ENCODE measurements around the gene GOLGB1.

Gene GOLGB1

DNA sequence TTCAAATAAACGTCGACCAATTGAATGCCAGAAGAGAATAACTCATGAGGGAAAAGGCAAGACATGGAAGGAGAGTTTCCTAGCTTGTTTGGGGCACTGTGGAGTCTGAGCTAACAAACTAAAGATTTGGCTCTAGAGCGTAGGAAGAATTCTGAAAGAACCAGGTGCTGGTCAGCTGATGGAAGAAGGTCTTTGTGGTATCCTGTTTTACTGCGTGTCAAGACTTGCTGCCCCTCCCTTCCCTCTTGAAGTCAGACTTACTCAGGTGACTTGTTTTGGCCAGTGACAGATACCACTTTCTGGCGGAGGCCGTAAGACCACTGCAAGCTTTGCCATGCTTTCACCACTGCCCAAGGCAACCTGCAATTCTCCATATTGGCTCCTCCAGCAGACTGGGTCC is 88.2 kb downstream of the GOLGB1 start:
- no peaks in the 10 kb centered on the region for H3K9me2 ChIP-seq (replicated peaks; ENCODE audit: insufficient read depth, low read length)
- H3K79me2 ChIP-seq (ENCODE audit: low read length), result peaks cover 42% of the 10 kb centered on the region
- H3K4me1 ChIP-seq (ENCODE audit: low read length), result peaks cover 43% of the 10 kb centered on the region
- peak overlapping the region; percentile 74 for H3K4me3 ChIP-seq (ENCODE audit: low read length)
- H4K20me1 ChIP-seq (ENCODE audit: insufficient read depth, low read length), result no peaks in the 10 kb centered on the region
- no peaks in the 10 kb centered on the region for H3K9me3 ChIP-seq (replicated peaks; ENCODE audit: insufficient read depth, low read length)
- peak overlapping the region; percentile 83 for H3K4me2 ChIP-seq (ENCODE audit: low read depth, low read length)
- H3K27ac ChIP-seq (ENCODE audit: low read length), result peak overlapping the region; percentile 95
- H2AFZ ChIP-seq (ENCODE audit: low read length), result peak overlapping the region; percentile 55
- TF ChIP-seq EZH2 (optimal IDR thresholded peaks at IDR 0.05; ENCODE audit: low read depth, low read length) (no peak), EZH2phosphoT487 (IDR thresholded peaks at IDR 0.05; ENCODE audit: low read length) (no peak)
- TF ChIP-seq, protein P1, sequence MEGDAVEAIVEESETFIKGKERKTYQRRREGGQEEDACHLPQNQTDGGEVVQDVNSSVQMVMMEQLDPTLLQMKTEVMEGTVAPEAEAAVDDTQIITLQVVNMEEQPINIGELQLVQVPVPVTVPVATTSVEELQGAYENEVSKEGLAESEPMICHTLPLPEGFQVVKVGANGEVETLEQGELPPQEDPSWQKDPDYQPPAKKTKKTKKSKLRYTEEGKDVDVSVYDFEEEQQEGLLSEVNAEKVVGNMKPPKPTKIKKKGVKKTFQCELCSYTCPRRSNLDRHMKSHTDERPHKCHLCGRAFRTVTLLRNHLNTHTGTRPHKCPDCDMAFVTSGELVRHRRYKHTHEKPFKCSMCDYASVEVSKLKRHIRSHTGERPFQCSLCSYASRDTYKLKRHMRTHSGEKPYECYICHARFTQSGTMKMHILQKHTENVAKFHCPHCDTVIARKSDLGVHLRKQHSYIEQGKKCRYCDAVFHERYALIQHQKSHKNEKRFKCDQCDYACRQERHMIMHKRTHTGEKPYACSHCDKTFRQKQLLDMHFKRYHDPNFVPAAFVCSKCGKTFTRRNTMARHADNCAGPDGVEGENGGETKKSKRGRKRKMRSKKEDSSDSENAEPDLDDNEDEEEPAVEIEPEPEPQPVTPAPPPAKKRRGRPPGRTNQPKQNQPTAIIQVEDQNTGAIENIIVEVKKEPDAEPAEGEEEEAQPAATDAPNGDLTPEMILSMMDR (IDR thresholded peaks at IDR 0.05; ENCODE audit: low read length), result no peak
- H3K36me3 ChIP-seq (replicated peaks; ENCODE audit: insufficient read depth, low read length), result peaks cover 7% of the 10 kb centered on the region; the same call in 1 of the 2 replicates
- H3F3A ChIP-seq (ENCODE audit: insufficient read depth, low read length), result peaks cover 31% of the 10 kb centered on the region
- peak; percentile 94 for DNase-seq
- H3K9ac ChIP-seq (ENCODE audit: low read length), result peak overlapping the region; percentile 92
- H3K27me3 ChIP-seq (replicated peaks; ENCODE audit: insufficient read depth, low read length), result no peaks in the 10 kb centered on the region

DNA sequence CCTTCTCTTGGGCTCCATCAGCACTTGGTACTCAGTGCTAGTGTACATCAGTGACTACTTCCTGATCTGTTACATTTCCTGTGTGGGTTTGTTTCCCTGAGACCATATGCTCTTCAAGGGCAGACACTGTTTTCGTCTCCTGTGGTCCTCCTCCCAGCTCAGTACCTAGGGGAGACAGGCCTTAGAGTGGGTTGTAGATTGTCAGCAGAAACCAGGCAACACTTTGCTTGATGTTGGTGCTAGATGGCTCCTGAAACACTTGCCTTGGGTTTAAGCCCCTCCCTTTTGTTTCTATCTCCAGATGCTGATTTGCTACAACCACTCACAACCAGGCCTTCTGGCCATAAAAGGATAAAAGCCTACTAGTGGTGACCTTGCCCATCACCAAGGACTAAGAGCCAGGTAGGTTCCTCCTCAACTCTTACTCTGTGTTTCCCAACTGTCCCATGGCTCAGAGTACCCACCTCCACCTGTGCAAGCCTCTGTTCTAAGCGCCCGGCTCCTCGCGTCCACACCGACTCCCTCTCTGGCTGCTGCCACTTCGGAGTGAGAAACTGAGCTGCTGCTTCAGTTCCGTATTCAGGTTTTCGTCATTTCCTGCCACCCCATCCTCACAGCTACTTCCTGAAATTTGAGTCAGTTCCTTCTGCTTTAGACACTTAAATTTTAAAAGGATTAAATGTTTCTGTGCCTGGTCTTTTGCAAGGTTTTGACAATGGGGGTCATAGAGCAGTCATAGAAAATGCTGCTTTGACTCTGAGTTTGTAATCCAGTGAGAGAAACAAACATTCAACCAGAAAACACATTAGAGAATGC is 89.0 kb downstream of the GOLGB1 start, which contains the start of gene HCLS1:
TSS of gene HCLS1 (minus strand) at position 548 of the 816 bp plus-strand sequence. CDS start 2,556 bp downstream, outside the sequence.
- peaks cover 35% of the 10 kb centered on the region for H3F3A ChIP-seq (ENCODE audit: insufficient read depth, low read length)
- H3K27ac ChIP-seq (ENCODE audit: low read length), result peak within 1 kb of the TSS; percentile 95
- H3K79me2 ChIP-seq (ENCODE audit: low read length), result peaks cover 48% of the 10 kb centered on the region
- H3K9ac ChIP-seq (ENCODE audit: low read length), result peak within 1 kb of the TSS; percentile 92
- peak within 1 kb of the TSS; percentile 74 for H3K4me3 ChIP-seq (ENCODE audit: low read length)
- H4K20me1 ChIP-seq (ENCODE audit: insufficient read depth, low read length), result no peaks in the 10 kb centered on the region
- peak; percentile 88 for DNase-seq
- peaks cover 11% of the 10 kb centered on the region; the same call in 1 of the 2 replicates for H3K36me3 ChIP-seq (replicated peaks; ENCODE audit: insufficient read depth, low read length)
- TF ChIP-seq, protein P1 (IDR thresholded peaks at IDR 0.05; ENCODE audit: low read length), result 0 out of 2 replicates have a peak, but pooled peaks have one; percentile 5
- TF ChIP-seq EZH2 (optimal IDR thresholded peaks at IDR 0.05; ENCODE audit: low read depth, low read length), result no peak
- H3K9me2 ChIP-seq (replicated peaks; ENCODE audit: insufficient read depth, low read length), result no peaks in the 10 kb centered on the region
- H3K9me3 ChIP-seq (replicated peaks; ENCODE audit: insufficient read depth, low read length), result no peaks in the 10 kb centered on the region
- peak within 1 kb of the TSS; percentile 83 for H3K4me2 ChIP-seq (ENCODE audit: low read depth, low read length)
- peaks cover 49% of the 10 kb centered on the region for H3K4me1 ChIP-seq (ENCODE audit: low read length)
- H2AFZ ChIP-seq (ENCODE audit: low read length), result peak within 1 kb of the TSS; percentile 55
- H3K27me3 ChIP-seq (replicated peaks; ENCODE audit: insufficient read depth, low read length), result no peaks in the 10 kb centered on the region

DNA sequence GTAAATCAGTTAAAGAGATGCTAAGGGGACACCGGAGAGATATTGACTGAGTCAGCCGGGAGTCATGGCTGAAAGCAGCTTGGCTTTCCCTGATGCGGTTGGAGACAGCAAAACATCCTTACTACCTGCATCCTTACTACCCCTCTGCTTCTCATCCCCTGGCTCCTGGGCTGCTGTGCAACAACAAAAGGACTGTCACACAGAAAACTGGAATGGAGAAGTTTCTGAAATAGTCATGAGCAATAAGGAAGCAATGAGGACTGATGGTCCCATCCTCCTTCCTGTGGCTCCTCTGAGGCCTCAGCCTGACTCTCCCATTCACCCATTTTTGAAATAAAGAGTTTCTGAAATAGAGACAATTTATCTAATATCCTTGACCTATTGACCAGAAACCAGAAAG is 90.0 kb downstream of the GOLGB1 start:
- no peak overlapping the region for H2AFZ ChIP-seq (ENCODE audit: low read length)
- H3K4me2 ChIP-seq (ENCODE audit: low read depth, low read length), result peak overlapping the region; percentile 83
- peak overlapping the region; percentile 92; the same call in 1 of the 2 replicates for H3K9ac ChIP-seq (ENCODE audit: low read length)
- H3K27me3 ChIP-seq (replicated peaks; ENCODE audit: insufficient read depth, low read length), result no peaks in the 10 kb centered on the region
- peak overlapping the region; percentile 95; the same call in 1 of the 2 replicates for H3K27ac ChIP-seq (ENCODE audit: low read length)
- H3K9me2 ChIP-seq (replicated peaks; ENCODE audit: insufficient read depth, low read length), result no peaks in the 10 kb centered on the region
- peaks cover 57% of the 10 kb centered on the region for H3K79me2 ChIP-seq (ENCODE audit: low read length)
- H3K36me3 ChIP-seq (replicated peaks; ENCODE audit: insufficient read depth, low read length), result peaks cover 11% of the 10 kb centered on the region; the same call in 1 of the 2 replicates
- TF ChIP-seq EZH2 (optimal IDR thresholded peaks at IDR 0.05; ENCODE audit: low read depth, low read length) (no peak), EZH2phosphoT487 (IDR thresholded peaks at IDR 0.05; ENCODE audit: low read length) (no peak)
- H3F3A ChIP-seq (ENCODE audit: insufficient read depth, low read length), result peaks cover 44% of the 10 kb centered on the region
- H3K4me3 ChIP-seq (ENCODE audit: low read length), result peak overlapping the region; percentile 74
- no peak for DNase-seq
- H4K20me1 ChIP-seq (ENCODE audit: insufficient read depth, low read length), result no peaks in the 10 kb centered on the region
- peaks cover 59% of the 10 kb centered on the region for H3K4me1 ChIP-seq (ENCODE audit: low read length)
- H3K9me3 ChIP-seq (replicated peaks; ENCODE audit: insufficient read depth, low read length), result no peaks in the 10 kb centered on the region

Data from MM.1S (cell line).